HG02588 (cell line): ENCODE results near the gene CNGA1.
A peak's percentile ranks its signal among the peaks of the same experiment; 100 is the strongest.

Experiments used
- ATAC-seq: cut with Tn5 transposase; IDR thresholded peaks from one replicate; pipeline ENCODE4 v1.9.1; 2021; ENCODE audit warnings: mild to moderate bottlenecking, moderate library complexity; ENCODE audit not compliant: unreplicated experiment

Gene CNGA1

DNA sequence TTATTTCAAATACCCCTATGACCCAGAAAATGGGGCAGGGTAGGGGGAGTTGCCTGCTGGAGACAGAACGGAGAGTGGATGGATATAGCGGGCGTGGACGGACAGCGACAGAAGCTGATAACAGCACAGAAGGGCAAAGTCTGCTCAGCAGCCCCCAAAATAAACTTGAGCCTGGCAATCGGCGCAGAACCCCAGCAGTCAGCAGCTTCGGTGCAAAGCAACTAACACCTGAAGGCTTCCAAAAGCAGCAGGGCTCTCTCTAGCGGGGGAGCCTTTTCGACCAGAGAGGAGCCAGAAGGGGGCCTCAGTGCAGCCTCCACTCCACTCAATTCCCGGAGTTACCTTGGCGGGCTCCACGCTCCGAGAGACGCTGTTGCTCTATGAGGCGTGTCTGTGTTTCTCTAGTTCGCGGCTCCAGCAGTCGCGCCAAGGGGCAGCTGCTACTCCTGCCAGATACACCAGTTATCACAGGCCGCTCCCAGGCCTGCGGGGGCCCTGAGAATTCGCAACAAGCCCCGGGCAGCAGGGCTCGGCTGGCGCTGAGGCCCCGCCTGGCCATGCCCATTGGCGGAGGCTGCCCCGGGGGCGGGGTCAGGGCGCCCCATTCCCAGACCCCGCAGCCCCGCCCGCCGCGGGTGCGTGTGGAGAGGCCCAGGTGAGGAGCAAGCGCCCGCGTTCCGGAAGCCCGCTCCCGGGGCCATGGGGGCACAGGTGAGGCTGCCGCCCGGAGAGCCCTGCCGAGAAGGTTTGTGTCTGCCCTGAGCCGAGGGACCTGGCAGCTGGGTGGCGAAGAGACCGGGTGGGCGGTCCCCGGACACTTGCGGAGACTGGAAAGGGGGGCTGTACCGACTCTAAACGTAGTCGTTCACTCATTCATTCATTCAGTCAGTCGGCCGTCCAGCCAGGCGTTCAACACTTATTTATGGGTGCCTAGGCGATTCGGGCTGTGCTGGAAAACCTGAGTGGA is at the start of gene CNGA1, which contains the start of gene NIPAL1:
Gene CNGA1 (minus strand): TSS at position 541 of the 967 bp plus-strand sequence. CDS start 63,992 bp downstream, outside the sequence.
Gene NIPAL1 (plus strand): TSS at position 632 of the 967 bp plus-strand sequence. CDS start 68 bp downstream, at position 700.
- peak; percentile 91 for ATAC-seq

- ATAC-seq: peak; percentile 61
These were observed 49.1 kb upstream of the CNGA1 start for GRCh38 chr4:48065587-48066052.

DNA sequence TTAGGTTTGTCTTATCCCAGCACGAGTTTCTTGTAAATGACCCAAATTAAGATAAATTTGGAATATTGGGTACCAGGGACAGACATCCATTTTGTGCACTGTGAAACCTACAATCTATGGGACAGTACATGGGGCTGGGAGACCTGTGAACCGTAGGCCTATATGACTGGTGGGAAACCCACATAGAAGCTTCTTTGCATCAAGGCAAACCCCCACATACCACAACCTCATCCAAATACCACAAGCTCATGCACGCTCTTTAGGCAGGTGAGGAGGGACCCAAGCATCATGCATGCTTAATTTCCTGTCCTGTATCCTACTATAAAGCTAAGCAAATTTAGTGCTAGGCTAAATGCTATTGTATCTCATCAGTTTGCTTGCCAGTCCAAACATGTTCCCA is 47.9 kb upstream of the CNGA1 start:
- ATAC-seq: peak; percentile 53

GRCh38 chr4:48058617-48059530 is 42.4 kb upstream of the CNGA1 start:
- ATAC-seq: no peak

DNA sequence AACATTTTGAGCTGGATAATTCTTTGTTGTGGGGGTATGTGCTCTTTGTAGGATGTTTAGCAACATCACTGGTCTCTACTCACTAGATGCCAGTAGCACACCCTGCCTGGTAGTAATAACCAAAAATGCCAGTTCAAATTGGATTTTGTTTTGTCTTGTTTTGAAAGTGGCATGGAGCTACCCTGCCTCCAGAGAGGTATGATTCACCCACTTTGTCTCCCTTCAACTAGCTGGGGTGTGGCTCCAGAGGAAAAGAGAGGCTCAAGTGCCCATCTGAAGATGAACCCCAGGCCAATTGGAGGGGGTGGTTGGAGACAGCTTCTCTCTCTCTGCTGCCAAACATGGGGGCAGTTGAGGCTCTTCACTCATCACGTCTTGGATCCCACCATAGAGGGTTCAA is 34.6 kb upstream of the CNGA1 start:
- ATAC-seq: no peak

DNA sequence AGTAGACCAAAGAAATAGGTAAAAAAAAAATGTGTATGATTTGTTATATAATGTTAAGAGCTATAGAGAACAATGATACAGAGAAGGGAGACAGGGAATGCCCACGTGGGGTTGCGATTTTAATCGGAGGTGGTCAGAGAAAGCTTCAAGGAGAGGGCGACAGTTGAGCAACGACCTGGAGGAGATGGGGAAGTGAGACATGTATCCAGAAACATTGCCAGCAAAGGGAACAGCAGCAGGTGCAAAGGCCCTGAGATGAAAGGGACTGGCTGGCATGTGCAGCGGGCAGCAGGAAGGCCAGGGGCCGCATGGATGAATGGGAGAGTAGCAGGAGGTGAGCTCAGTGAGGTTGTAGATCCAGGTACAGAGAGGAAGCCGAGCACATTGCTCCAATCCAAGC is 33.0 kb upstream of the CNGA1 start:
- no peak for ATAC-seq

- no peak for ATAC-seq
These were observed 31.4 kb upstream of the CNGA1 start for GRCh38 chr4:48047896-48048295.

GRCh38 chr4:48047421-48047844 is 31.0 kb upstream of the CNGA1 start:
- peak; percentile 97 for ATAC-seq

GRCh38 chr4:48046059-48046458 is 29.6 kb upstream of the CNGA1 start:
- ATAC-seq: no peak

DNA sequence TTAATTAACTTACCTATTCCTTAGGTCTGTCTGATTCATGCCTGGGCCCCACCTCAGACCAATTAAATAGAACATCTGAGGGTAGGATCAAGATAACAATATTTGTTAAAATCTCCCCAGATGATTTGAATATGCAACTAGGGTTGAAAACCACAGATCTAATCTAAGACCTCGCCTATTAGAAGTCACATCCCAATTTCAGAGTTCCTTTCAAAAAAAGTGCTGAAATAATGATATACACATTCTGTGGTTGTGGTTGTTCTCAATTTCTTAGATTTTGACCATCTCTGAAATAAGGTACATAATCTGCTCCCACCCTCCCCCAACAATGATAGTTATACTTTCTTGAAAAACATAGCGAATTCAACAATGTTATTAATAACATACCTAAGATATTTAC is 27.8 kb upstream of the CNGA1 start:
- ATAC-seq: no peak

DNA sequence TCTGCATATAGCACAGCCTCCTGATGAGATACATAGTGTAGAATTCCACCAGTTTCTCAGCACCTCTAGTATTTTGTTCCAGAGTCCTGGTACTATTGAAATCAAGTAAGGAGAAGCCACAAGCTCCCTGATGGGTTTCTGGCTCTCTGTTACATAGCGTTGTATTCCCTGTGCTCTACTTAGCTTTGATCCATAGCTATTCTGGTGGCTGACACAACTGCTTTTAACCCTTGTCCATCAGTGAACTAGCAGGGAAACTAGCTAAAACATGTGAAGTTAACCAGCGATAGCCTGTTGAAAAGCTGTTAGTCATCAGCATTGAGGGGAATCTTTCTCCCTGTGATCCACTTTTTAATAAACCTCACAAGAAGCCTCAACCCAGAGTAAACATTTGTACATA is 27.0 kb upstream of the CNGA1 start:
- no peak for ATAC-seq

DNA sequence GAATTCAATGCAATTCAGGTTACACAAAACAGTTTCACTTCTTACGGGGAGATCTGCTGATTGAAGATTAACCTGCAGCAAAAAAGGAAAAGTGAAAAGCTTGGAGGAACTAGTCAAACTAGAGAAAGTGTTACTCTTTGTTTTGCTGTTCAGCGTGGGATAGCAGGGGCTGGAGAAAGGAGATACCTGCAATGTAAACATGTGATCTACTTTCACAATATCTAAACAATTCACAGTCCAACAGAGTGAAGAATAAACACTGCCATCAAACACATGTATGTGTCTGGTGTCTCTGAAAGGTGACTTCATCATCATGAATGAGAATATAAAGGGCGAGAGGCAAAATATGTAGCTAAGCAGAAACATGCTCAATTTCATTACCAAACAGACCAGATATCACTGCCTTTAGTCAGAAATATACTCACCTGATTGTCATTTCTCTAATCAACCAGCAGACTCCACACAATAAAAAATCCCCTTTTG is 26.5 kb upstream of the CNGA1 start:
- ATAC-seq: no peak

DNA sequence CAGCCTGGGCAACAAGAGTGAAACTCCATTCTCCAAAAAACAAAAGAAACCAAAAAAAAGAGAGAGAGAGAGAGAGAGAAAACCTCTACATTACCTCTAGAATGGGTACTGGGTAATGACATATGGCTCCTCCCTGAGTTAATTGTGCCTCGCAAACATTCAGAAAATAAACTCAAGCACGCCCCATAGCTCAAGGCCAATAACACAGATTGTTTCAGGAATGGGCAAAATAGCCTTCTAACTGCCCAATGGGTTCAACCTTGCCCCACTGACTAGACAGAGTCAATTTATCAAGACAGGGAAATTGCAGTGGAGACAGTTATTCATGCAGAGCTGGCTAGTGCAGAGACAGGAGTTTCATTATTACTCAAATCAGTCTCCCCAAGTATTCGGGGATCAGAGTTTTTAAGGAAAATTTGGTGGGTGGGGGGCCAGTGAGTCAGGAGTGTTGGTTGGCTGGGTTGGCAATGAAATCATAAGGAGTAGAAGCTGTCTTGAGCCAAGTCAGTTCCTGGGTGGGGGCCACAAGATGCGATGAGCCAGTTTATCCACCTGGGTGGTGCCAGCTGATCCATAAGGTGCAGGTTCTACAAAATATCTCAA is 25.2 kb upstream of the CNGA1 start:
- ATAC-seq: no peak

DNA sequence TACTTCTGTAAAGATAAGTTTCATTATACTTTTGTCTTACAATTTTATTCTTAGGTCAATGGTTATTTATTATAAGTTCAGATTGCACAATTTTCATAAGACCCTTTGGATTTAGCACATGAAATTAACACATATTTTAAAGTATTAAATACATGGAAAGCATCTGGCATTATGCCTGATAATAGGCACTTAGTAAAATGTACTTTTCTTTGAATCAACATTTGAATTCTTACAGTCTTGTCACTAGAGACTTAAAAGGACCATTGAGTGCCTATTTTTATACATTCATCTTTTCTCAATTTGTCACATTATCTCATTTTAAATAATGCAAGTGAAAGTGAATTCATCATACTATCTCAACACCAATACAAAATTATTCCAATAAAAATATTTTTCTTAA is 23.1 kb upstream of the CNGA1 start:
- ATAC-seq: no peak

- no peak for ATAC-seq
These were observed 22.2 kb upstream of the CNGA1 start for GRCh38 chr4:48038666-48039065.

DNA sequence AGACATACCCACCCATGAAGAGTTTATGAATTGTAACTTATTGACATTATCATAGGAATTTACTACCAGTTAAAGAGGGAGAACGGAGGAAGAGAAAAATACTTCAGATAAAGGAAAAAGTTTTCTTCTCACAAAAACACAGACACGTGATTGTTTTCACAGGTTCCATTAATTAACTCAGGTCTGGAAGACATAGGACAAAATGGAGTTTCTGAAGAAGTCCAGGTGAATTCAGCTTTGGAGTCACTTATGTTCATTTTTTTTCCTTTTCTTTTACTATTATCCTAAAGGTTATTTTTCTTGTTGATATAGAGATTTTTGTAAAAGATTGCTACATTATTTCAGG is 20.6 kb upstream of the CNGA1 start:
- no peak for ATAC-seq

DNA sequence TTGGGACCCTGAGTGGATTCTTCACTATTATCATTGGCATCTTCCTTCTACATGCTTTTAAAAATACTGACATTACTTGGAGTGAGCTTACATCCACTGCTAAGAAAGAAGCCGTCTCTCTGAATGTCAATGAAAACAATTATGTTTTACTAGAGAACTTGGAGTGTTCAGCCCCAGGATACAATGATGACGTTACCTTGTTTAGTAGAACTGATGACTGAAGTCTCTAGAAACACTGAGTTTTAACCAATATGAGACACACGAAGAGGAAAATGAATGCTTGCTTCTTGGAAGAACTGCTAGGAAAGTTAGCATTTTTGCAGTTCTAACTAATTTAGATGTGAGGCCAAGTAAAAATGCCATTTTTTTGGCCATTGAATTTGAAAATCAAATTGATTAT is 19.5 kb upstream of the CNGA1 start:
- no peak for ATAC-seq

- no peak for ATAC-seq
These were observed 17.4 kb upstream of the CNGA1 start for GRCh38 chr4:48033825-48034413.

DNA sequence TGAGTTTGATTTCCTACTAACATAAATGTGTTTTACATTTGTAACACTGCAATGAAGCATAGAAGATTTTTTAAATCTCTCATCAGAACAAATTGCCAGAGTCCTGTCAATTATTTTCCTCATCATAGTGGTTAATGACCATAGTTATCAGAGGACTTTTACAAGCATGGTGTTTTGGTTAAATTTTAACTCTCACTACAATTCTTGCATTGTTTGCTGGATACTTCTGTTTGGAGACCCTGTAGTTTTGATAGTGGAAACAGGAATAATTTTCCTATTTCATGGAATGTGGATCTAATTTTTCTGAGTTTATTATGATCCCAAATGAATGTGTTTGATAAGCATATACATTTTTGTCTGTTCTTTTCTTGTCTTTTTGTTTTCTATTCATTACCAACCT is 16.9 kb upstream of the CNGA1 start:
- ATAC-seq: no peak

- no peak for ATAC-seq
These were observed 16.2 kb upstream of the CNGA1 start for GRCh38 chr4:48032721-48033120.
